Right atrium auricular region (tissue), 2 donors: Measurements from ENCODE around the gene KLC3. TPM values are rescaled to one million over a fixed set of nuclear protein-coding genes. Genes with fewer than 3 reads are reported as not detected.

Source experiments
- DNase-seq: peaks from one replicate; pipeline ENCODE4 v3.0.0-alpha.2; 2019; ENCODE audit warnings: low spot score
- H3K27ac ChIP-seq, 2 donors: fragments of 200-600 bp; sonication (generic); 1 replicate in 1 of 2; 2 replicates in 1 of 2; pipeline ENCODE4 v1.5.1; 2016 to 2019
- H3K27me3 ChIP-seq, 2 donors: fragments of 200-600 bp; sonication (generic); one replicate each; pipeline versions ENCODE4 v1.5.1 to v1.6.0; 2017 to 2019
- H3K36me3 ChIP-seq: fragments of 200-600 bp; sonication (generic); one replicate; pipeline ENCODE4 v1.5.1; 2016
- H3K4me1 ChIP-seq, 2 donors: fragments of 200-600 bp; sonication (generic); one replicate each; pipeline versions ENCODE4 v1.5.1 to v1.6.0; 2017 to 2019
- H3K4me3 ChIP-seq, 2 donors: fragments of 200-600 bp; sonication (generic); 1 replicate in 1 of 2; 2 replicates in 1 of 2; pipeline ENCODE4 v1.5.1; 2017 to 2019; ENCODE audit warnings: mild to moderate bottlenecking in 1 of 2, moderate library complexity in 1 of 2
- H3K9me3 ChIP-seq, 2 donors: fragments of 200-600 bp; sonication (generic); one replicate each; pipeline ENCODE4 v1.5.1; 2019
- CTCF ChIP-seq, 2 donors: fragments of 200-600 bp; sonication (generic); IDR thresholded peaks; one replicate each; pipeline ENCODE4 v1.5.1; 2019; ENCODE audit warnings: antibody characterized with exemption in 2 of 2
- total RNA-seq, 2 donors: library from RNA; depleted of rRNA; stranded (reverse); fragments of >200 nt; gene quantifications; one replicate each; pipeline ENCODE4 v1.1.0, GENCODE V29; 2016

The KLC3 gene
- under 1 TPM in 1 of 2 donors, not detected in 1; 0.75 TPM for total RNA-seq

GRCh38 chr19:45340232-45340898 lies at the start of gene KLC3:
KLC3 (plus strand) TSS chr19:45340750; CDS start chr19:45345542, 4,792 bp downstream.
- peaks cover 0 to 10% of the 10 kb centered on the region in 2 donors for H3K27me3 ChIP-seq

DNA sequence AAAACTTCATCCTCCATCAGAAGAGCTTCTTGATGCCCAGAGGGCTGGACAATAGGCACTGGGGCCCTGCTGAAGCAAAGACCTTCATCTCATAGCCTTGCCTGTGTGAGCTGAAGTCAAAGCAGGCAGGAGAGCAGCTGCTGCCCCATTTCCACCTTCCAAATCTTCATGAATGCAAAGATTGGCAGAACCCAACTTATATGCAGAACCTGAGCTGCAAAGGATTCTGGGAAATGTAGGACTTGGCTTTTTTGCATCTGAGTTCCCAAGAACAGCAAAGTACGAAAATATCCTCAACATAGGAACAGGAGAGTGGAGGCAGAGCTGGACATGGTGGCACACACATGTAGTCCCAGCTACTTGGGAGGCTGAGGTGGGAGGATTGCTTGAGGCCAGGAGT lies 48.7 kb upstream of the KLC3 start:
- Histone ChIP-seq H3K4me3 (no peak overlapping the region), H3K36me3 (peaks cover 22% of the 10 kb centered on the region), H3K27ac (no peak overlapping the region), H3K27me3 (no peaks in the 10 kb centered on the region), H3K9me3 (no peaks in the 10 kb centered on the region), H3K4me1 (peaks cover 0 to 9% of the 10 kb centered on the region in 2 donors)
- no peak for DNase-seq
- no peak for TF ChIP-seq CTCF (IDR thresholded peaks at IDR 0.05)

More at GRCh38 chr19:45340232-45340898, at the start of gene KLC3:
- TF ChIP-seq CTCF (IDR thresholded peaks at IDR 0.05), result no peak
- Histone ChIP-seq H3K9me3 (no peaks in the 10 kb centered on the region), H3K4me3 (peak within 1 kb of the TSS; percentile 20 to 45), H3K4me1 (peaks cover 0 to 17% of the 10 kb centered on the region in 2 donors), H3K36me3 (no peaks in the 10 kb centered on the region), H3K27ac (no peak within 1 kb of the TSS)
- no peak for DNase-seq

- DNase-seq, result no peak
- Histone ChIP-seq H3K4me1 (peaks cover 0 to 9% of the 10 kb centered on the region in 2 donors), H3K9me3 (no peaks in the 10 kb centered on the region), H3K27ac (peak overlapping the region; percentile 48 to 78), H3K27me3 (no peaks in the 10 kb centered on the region), H3K4me3 (no peak overlapping the region), H3K36me3 (peaks cover 12% of the 10 kb centered on the region)
- no peak for TF ChIP-seq CTCF (IDR thresholded peaks at IDR 0.05)
Measured at GRCh38 chr19:45293682-45294081, 46.9 kb upstream of the KLC3 start.

DNA sequence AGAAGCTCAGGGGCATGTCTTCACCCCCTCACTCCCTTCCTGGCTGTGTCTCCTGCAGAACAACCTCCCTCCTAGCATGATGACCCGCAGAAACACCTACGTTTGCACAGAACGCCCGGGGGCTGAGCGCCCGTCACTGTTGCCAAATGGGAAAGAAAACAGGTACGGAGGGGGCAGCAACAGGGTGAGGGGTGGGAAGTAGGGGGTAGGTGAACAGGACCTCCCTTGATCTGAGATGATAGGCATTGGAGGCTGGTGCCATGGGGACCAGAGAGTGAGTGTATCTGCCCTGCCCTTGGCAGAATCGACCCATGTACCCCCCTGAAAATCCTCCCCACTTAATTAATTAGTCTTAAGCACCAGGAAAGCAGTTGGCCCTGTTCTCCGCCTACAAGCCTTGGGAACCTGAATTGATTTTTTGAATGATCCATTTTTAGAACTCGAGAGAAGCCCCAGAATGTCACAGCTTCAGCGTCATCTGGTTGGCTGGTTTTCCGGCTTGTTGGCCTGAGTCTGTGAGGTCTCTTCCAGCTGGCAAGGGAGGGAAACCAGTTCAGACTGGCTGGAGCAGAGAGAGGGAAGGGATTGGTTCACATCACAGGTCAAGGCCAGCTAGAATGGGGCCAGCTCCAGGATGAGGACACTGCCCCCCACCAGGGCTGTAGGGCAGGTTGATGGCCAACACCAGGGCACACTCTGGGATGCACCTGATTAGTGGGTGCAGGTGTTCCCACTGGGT lies 46.1 kb upstream of the KLC3 start:
- Histone ChIP-seq H3K4me3 (no peak overlapping the region), H3K27me3 (no peaks in the 10 kb centered on the region), H3K4me1 (peaks cover 0 to 9% of the 10 kb centered on the region in 2 donors), H3K27ac (peak overlapping the region; percentile 48 to 78), H3K36me3 (peaks cover 16% of the 10 kb centered on the region), H3K9me3 (no peaks in the 10 kb centered on the region)
- DNase-seq, result no peak
- TF ChIP-seq CTCF (IDR thresholded peaks at IDR 0.05), result no peak

- Histone ChIP-seq H3K4me3 (no peak overlapping the region), H3K4me1 (peaks cover 0 to 9% of the 10 kb centered on the region in 2 donors), H3K27me3 (no peaks in the 10 kb centered on the region), H3K27ac (no peak overlapping the region), H3K36me3 (peaks cover 12% of the 10 kb centered on the region), H3K9me3 (no peaks in the 10 kb centered on the region)
- no peak for DNase-seq
- TF ChIP-seq CTCF (IDR thresholded peaks at IDR 0.05), result no peak
Measured at GRCh38 chr19:45295873-45296272, 44.7 kb upstream of the KLC3 start.
